GM21390 (cell line): ENCODE measurements around the gene LPCAT1.
A peak's percentile ranks its signal among the peaks of the same experiment; 100 is the strongest.
"Not testable (repeated sequence)": the region's sequence is repeated elsewhere in the genome, so short reads cannot be mapped to it uniquely, and the experiment has no call there.

ENCODE experiments used
- ATAC-seq: cut with Tn5 transposase; IDR thresholded peaks from one replicate; pipeline ENCODE4 v1.9.1; 2021; ENCODE audit not compliant: unreplicated experiment

The LPCAT1 gene

GRCh38 chr5:1510151-1510561 lies 13.6 kb downstream of the LPCAT1 start:
- no peak for ATAC-seq

DNA sequence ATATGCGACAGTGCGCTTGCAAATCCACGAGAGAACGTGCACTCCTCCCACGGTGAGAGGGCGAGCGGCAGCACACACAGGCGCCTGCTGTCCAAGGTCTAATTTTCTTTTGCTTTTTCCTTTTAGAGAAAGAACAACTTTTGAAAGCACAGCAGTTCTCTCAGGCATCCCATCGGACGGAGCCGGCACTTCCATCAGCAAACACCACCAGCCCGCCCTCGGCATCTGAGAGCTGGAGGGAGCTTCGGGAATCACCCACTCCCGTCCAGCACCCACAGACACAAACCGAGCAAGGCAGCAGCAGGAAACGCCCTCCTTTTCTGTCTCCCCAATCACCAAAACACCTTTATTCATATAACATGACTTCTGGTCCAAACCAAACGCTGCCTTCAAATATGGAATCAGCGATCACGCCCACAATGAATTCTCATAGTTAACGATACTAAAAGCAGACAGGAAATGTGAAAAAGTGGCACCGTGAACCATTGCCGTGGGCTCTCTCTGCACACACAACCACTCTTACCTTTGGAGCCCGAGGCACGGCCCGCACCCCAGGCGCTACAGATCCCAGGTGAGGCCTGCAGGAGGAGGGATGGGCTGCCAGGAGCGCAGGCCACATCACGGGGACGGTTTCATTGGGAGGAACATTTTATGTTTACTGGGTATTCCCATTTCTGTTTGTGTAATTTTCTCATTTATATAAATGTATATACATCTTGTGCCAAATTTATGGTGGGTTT lies 14.2 kb downstream of the LPCAT1 start:
- no peak for ATAC-seq

DNA sequence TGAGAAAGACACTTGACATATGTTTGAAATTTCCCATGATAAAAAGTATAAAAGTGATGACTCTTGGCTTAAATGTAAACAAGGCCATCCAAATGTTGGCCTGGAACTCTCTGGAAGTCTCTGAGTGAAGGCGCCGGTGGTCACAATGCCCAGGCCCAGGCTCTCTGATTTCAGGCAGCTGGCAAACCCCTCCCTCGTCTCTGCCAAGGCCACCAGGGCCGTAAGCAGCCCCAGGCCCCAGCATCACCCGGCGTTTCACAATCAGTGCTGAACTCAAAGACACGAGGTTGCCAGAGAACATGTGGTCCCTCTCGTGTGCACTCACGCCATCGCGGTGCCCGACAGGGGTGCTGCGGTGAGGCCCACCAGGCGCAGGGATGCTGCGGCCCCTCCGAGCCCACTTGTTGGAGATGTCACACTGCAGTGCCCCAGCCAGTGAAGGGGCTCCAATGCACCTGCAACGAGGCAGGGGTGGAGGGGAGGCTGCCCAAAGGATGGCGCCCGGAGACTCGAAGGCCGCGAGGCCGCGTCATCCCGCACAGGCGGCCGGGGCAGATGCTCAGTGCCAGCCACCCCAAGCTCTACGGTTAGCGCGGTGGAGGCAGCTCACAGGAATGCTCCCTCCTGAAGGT lies 15.0 kb downstream of the LPCAT1 start:
- no peak for ATAC-seq

DNA sequence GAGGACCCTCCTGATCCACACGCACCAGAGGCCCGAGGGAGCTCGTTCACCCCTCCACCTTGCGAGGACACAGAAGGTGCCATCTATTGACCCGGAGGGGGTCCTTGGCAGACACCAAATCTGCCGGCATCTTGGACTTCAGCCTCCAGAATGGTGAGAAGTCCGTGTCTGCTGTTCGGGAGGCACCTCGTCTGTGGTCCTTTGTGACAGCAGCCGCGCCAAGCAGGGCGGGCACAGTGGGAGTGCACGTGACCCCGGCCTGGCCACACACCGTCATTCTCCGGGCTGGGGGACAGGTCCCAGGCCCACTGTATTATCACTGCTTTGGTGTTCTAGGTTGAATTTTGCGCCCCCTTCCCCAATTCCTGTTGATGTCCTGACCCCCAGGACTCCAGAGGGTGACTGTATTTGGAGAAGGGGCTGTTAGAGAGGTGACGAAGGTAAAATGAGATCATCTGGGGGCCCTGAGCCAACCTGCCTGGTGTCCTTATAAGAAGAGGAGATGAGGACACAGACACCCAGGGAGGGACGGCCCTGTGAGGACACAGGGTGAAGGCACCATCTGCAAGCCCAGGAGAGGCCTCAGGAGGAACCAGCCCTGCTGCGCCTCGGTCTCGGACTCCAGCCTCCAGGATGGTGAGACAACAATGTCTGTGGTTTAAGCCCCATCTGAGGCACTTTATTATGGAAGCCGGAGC lies 15.7 kb downstream of the LPCAT1 start:
- ATAC-seq, result no peak

DNA sequence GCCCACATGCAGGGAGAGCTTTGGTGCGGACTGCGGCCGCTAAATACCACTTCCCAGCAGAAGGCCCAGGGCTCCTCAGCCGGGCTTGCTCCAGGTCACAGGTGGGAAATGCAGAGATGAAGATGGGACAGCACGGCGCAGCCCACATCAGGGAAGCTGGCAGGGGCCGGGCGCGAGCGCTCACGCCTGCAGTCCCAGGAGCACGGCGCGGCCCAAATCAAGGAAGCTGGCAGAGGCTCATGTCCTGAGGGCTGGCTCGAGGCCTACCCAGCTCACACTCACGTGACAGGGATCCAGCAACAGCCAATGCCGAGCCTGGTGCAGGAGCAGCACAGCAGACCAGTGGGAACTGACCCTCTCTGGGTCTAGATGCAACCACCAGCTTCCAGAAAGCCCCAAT lies 16.3 kb downstream of the LPCAT1 start:
- no peak for ATAC-seq

- no peak for ATAC-seq
Measured at GRCh38 chr5:1507014-1507375, 16.8 kb downstream of the LPCAT1 start.

DNA sequence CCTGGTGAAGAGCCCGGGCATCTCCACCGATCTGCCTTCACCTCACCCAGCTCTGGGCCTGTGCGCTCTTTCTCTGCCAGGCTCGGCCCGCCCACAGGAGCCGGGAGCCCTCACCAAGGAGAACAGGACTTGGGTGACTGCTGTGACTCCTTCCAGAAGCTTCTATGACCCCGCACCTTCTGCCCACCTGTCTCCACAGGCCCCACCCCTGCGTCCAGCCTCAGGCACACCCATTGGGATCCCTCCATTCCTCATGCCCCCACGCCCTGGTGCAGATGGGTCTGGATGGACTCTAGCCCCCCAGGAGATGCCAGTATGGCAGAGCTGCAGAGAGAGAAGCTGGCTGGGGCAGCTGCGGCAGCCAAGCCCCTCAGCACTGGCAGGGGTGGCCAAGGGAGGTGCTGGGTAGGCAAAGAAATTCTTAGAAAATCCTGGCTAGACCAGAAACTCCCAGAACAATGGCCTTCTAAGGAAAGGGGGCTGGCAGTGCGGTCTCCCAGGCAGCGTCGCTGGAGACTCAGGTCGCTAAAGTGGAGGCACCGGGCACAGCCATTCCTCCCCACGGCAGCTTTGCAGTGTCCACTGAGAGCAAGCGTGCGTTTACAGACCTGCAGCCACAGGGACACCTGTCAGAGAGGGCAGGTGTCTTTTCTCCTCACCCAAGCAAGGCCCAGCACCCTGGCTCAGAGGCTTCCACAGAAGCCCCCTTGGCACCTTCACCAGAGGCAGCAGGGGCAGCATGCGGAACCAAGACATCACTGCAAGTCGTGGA lies 17.3 kb downstream of the LPCAT1 start:
- ATAC-seq, result no peak

DNA sequence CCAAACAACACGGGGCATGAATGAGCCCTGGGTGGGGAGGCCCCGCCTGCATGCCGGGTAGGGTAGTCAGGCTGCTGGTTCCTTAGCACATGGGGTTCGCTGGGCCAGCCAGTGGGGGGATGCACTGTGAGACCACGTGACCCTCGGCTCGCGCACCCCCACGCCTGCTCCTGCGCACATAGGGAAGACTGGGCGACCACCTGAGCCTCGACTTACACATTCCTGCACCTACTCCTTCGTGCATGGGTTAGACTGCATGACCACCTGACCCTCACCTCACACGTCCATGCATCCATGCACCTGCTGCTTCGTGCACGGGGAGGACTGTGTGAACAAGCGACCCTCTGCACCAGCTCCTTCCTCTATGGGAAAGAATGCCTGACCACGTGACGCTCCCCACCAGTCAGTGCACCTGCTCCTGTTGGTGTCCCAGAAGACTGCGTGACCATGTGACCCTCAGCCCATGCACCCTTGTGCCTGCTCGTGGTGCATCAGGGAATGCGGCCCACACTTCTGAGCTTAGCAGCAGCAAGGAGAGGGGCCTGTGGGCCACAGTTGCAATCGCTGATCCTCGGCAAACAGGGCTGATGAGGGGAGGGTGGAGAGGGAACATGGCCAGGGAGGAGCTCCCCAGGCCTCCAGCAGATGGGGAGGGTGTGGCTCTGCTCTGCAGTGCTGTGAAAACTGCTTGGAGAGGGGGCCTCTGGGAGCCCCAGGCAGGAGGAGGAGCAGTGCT lies 18.1 kb downstream of the LPCAT1 start:
- ATAC-seq, result no peak

DNA sequence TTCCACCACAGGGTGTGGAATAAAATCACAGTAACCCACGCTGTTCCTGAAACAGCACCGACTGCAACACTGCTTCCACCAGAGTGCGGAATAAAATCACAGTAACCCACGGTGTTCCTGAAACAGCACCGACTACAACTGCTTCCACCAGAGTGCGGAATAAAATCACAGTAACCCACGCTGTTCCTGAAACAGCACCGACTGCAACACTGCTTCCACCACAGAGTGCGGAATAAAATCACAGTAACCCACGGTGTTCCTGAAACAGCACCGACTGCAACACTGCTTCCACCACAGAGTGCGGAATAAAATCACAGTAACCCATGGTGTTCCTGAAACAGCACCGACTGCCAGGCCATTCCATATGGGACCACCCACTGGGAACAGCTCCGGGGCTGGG lies 18.7 kb downstream of the LPCAT1 start:
- not testable (repeated sequence) for ATAC-seq

- no peak for ATAC-seq
Measured at GRCh38 chr5:1504617-1505016, 19.1 kb downstream of the LPCAT1 start.

DNA sequence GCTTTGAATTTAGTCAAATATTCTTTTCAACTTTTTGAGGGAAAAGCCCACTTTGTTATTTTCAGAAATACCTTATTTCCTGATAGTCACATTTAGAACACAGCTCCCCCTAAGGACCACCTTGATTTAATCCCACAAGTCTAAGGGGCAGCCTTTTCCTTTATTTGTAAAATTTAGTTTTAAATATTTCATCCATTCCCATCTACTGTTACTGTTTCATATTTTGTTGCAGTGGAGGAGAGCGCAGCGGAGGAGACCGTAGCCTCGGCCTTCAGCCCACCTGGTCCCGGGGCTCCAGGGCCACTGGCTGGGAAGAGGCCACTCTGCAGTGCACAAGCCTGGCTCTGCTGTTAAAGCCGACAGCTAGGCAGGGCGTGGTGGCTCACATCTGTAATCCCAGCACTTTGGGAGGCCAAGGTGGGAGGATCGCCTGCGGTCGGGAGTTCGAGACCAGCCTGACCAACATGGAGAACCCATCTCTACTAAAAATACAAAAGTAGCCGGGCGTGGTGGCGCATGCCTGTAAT lies 19.6 kb downstream of the LPCAT1 start:
- no peak for ATAC-seq

DNA sequence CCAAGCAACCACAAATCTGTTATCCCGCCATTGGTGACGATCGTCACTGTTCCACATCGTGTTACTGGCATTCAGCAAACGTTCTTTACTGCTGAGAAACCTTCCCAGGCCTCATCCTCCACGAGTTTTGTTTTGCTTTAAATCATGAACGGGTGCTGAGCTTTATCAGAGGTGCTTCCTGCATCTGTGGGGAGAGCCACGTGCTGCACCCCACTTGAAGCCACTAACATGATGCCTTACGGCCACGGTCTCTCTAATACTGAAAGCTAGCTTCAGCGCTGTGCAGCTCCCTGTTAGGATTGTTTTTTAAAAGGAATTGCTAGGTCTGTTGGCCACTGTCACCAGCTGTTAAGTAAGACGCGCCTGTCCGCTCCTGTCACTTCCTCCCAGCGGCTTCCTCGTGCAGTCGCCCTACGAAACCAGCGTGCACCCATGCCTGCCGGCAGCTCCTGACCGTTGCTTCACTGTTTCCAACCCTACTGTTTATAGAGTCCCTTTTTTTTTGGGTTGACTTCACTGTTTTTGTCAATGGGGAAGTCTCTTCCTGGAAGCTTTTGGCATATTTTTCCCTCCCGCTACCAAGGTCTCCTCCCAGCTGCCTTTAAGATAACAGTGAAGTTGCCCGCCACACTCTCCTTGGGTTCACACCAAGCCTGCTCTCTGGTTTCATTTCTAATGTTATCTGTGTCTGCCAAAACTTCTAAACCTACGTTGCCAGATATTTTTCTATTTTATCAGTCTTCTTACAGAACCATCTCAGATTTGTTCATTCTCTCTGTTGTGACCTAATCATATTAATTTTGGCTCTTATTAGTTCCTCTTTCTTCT lies 20.3 kb downstream of the LPCAT1 start:
- ATAC-seq, result peak; percentile 33

- no peak for ATAC-seq
Measured at GRCh38 chr5:1502737-1503120, 21.0 kb downstream of the LPCAT1 start.

DNA sequence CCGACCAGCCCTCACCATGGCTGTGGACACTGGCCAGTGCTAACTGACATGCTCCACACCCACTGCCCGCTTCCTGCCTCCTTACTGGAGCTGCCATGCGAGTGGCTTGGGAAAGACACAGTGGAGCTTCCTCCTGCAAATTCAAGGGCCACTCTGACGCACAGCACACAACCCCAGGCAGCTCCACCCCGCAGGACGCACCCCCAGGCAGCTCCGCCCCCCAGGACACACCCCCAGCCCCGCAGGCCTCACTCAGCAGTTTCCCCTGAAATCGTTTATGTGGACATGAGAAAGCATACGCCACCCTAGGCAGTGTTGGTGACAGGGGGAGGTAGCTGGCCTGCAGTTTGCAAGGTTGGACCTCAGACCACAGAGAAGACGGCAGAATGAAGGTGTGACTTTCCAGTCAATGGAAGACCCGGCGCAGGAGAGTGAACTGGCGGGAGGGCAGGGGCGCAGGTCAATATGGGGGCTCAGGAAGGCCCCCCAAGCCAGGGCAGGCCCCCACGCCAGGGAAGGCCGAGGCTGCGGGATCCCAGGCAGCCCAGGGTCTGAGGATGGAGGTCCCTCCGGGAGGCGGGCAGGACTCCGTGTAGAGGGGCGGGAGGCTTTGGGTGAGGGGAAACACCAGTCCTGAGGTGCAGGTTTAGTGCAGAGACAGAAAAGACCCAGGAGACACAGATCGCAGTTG lies 21.6 kb downstream of the LPCAT1 start:
- no peak for ATAC-seq

DNA sequence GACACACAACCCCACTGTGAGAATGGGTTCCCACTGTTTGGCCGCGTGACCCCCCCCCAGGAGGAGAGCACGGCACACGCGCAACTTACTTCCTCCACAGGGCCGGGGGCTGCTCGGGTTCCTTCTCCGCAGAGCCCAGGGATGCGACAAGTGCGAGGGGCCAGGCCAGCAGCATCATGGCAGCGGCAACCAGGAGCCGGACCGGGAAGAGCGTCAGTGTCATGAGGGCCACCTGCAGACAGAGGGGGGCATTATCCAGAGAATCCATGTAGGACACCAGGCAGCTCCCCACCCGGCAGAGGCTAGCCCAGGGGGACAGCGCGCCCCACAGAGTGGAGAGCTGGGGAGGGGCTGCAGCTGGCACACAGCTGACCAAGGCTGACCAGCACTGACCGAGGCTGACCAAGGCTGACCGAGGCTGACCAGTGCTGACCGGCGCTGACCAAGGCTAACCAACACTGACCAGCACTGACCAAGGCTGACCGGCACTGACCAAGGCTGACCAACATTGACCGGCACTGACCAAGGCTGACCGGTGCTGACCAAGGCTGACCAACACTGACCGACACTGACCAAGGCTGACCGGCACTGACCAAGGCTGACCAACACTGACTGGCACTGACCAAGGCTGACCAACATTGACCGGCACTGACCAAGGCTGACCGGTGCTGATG lies 22.3 kb downstream of the LPCAT1 start:
- no peak for ATAC-seq

GRCh38 chr5:1500411-1501091 lies 23.2 kb downstream of the LPCAT1 start:
- no peak for ATAC-seq

DNA sequence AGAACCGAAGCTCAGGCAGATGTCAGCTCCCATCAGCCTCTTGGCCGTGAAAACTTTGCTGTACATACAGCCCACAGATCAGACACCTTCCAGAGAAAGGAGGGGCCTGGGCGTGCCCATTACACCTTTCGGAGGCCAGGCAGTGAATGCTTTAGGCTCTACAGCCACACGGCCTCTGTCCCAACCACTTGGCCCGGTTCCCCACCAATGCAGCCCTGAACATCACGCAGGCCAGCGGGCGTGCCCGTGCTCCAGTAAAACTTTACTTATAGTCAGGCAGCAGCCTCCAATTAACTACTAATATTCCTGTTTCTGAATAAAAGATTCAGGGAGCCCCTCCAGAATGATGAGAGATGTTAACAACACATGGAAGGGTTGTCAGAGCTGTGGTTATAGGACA lies 23.9 kb downstream of the LPCAT1 start:
- no peak for ATAC-seq
